ENCODE measurements around the gene LYRM4.

- TF ChIP-seq CTCF (IDR thresholded peaks at IDR 0.05; ENCODE audit: poor library complexity, severe bottlenecking) = no peak
- peak; percentile 42 for TF ChIP-seq POLR2AphosphoS5 (IDR thresholded peaks at IDR 0.05)
- peak; percentile 59 for TF ChIP-seq REST (IDR thresholded peaks at IDR 0.05; ENCODE audit: borderline replicate concordance)
- TF ChIP-seq EP300 (conservative IDR thresholded peaks at IDR 0.05; ENCODE audit: poor library complexity, severe bottlenecking) = peak; percentile 75
- no peak for TF ChIP-seq EZH2 (IDR thresholded peaks at IDR 0.05; ENCODE audit: borderline replicate concordance, insufficient read depth, low read length, poor library complexity, severe bottlenecking)
- no peak for TF ChIP-seq TAF1 (IDR thresholded peaks at IDR 0.05; ENCODE audit: low read depth)
Observed at GRCh38 chr6:5305968-5306626, 45.3 kb upstream of the LYRM4 start.

Data from neural cell (in vitro differentiated cells).